GM21367 (cell line): ENCODE results near the gene DDX19B.
A peak's percentile ranks its signal among the peaks of the same experiment; 100 is the strongest.
"Not testable (repeated sequence)": the region's sequence is repeated elsewhere in the genome, so short reads cannot be mapped to it uniquely, and the experiment has no call there.

Experiments used
- ATAC-seq: cut with Tn5 transposase; IDR thresholded peaks from one replicate; pipeline ENCODE4 v1.9.1; 2021; ENCODE audit not compliant: unreplicated experiment

DDX19B gene

GRCh38 chr16:70298988-70299938 lies at the start of gene DDX19B:
Gene DDX19B, plus strand, starts transcription at chr16:70299186. Its CDS starts 112 bp downstream, at chr16:70299298.
- ATAC-seq = peak; percentile 58

- not testable (repeated sequence) for ATAC-seq
Measured at GRCh38 chr16:70249697-70250096, 49.3 kb upstream of the DDX19B start.

- ATAC-seq = peak; percentile 42
Measured at GRCh38 chr16:70250748-70251628, 48.0 kb upstream of the DDX19B start.

- peak; percentile 72 for ATAC-seq
Measured at GRCh38 chr16:70251629-70252354, 47.2 kb upstream of the DDX19B start, which contains the start of gene EXOSC6. Gene EXOSC6, minus strand, starts transcription at chr16:70251940. Its CDS starts 40 bp downstream, at chr16:70251900.

- no peak for ATAC-seq
Measured at GRCh38 chr16:70252355-70252988, 46.5 kb upstream of the DDX19B start.

GRCh38 chr16:70253291-70254106 lies 45.5 kb upstream of the DDX19B start:
- ATAC-seq = no peak

GRCh38 chr16:70254180-70254964 lies 44.6 kb upstream of the DDX19B start:
- no peak for ATAC-seq

GRCh38 chr16:70254965-70255286 lies 44.1 kb upstream of the DDX19B start:
- no peak for ATAC-seq

GRCh38 chr16:70255574-70255973 lies 43.4 kb upstream of the DDX19B start:
- ATAC-seq = no peak

- no peak for ATAC-seq
Measured at GRCh38 chr16:70257391-70257790, 41.6 kb upstream of the DDX19B start.

GRCh38 chr16:70258065-70258464 lies 40.9 kb upstream of the DDX19B start:
- ATAC-seq = no peak

- no peak for ATAC-seq
Measured at GRCh38 chr16:70258946-70259345, 40.0 kb upstream of the DDX19B start.

GRCh38 chr16:70259903-70260302 lies 39.1 kb upstream of the DDX19B start:
- ATAC-seq = not testable (repeated sequence)

- no peak for ATAC-seq
Measured at GRCh38 chr16:70267516-70267915, 31.5 kb upstream of the DDX19B start.

GRCh38 chr16:70267922-70268321 lies 31.1 kb upstream of the DDX19B start:
- ATAC-seq = not testable (repeated sequence)

GRCh38 chr16:70269471-70269870 lies 29.5 kb upstream of the DDX19B start:
- ATAC-seq = no peak

GRCh38 chr16:70270176-70270575 lies 28.8 kb upstream of the DDX19B start:
- ATAC-seq = no peak

GRCh38 chr16:70271696-70272095 lies 27.3 kb upstream of the DDX19B start:
- ATAC-seq = no peak

- ATAC-seq = no peak
Measured at GRCh38 chr16:70276392-70276791, 22.6 kb upstream of the DDX19B start.
